SK-N-SH (cell line): ENCODE measurements around the gene POU2F3. TPM values are rescaled to one million over a fixed set of nuclear protein-coding genes. Genes with fewer than 3 reads are reported as not detected.

ENCODE experiments used
- CTCF ChIA-PET: fragments of 300-600, 350-600 bp; formaldehyde crosslinking; extraction: SDS; loops from one replicate; lab custom pipeline; 2021; lab: Yijun Ruan, JAX
- POLR2A ChIA-PET: fragments of 350-600 bp; sonication (Branson Sonifier 250); formaldehyde crosslinking; extraction: SDS; loops from one replicate; lab custom pipeline; 2020; ENCODE audit warnings: antibody characterized with exemption, inconsistent platforms; lab: Yijun Ruan, JAX
- DNase-seq: peaks from one replicate; pipeline ENCODE4 v3.0.0; 2012
- H2AFZ ChIP-seq: fragments of 200-600 bp; sonication (generic); 2 replicates; pipeline ENCODE4 v1.8.1; 2016; ENCODE audit warnings: antibody characterized with exemption, mild to moderate bottlenecking, low read depth
- H3F3A ChIP-seq: fragments of 200-600 bp; sonication (generic); replicated peaks from 2 replicates; pipeline ENCODE3; 2016; ENCODE audit warnings: antibody characterized with exemption, mild to moderate bottlenecking; ENCODE audit not compliant: insufficient read depth
- H3K27ac ChIP-seq, 2 experiments: fragments of 200-500 bp in 1 of 2; fragments of 200-600 bp in 1 of 2; sonication (Bioruptor generic) in 1 of 2; sonication (generic), shearing (Covaris generic) in 1 of 2; 2 replicates each; pipeline versions ENCODE4 v1.5.1 to v1.6.1; 2014 to 2016; ENCODE audit warnings: low read depth in 2 of 2, inconsistent platforms in 1 of 2, low read length in 1 of 2, mild to moderate bottlenecking in 1 of 2, mixed read lengths in 1 of 2
- H3K27me3 ChIP-seq: fragments of 200-600 bp; sonication (generic), shearing (Covaris generic); 2 replicates; pipeline ENCODE4 v1.6.1; 2016; ENCODE audit warnings: mixed run types; ENCODE audit not compliant: insufficient read depth
- H3K36me3 ChIP-seq, 2 experiments: fragments of 200-500 bp in 1 of 2; fragments of 200-600 bp in 1 of 2; sonication (Bioruptor generic) in 1 of 2; sonication (generic) in 1 of 2; replicated peaks in 1 of 2; 2 replicates each; pipeline versions ENCODE3 to v1.5.1; 2014 to 2016; ENCODE audit warnings: low read length in 1 of 2, mild to moderate bottlenecking in 1 of 2; ENCODE audit not compliant: insufficient read depth in 2 of 2, control insufficient read depth in 1 of 2
- H3K4me1 ChIP-seq, 2 experiments: fragments of 200-500 bp in 1 of 2; fragments of 200-600 bp in 1 of 2; sonication (Bioruptor generic) in 1 of 2; sonication (generic), shearing (Covaris generic) in 1 of 2; 2 replicates each; pipeline versions ENCODE4 v1.5.1 to v1.6.1; 2014 to 2016; ENCODE audit warnings: low read depth in 1 of 2, low read length in 1 of 2, mixed run types in 1 of 2; ENCODE audit not compliant: insufficient read depth in 2 of 2, control insufficient read depth in 1 of 2
- H3K4me2 ChIP-seq: fragments of 200-600 bp; sonication (generic), shearing (Covaris generic); 2 replicates; pipeline ENCODE4 v1.6.1; 2017; ENCODE audit warnings: mixed run types
- H3K4me3 ChIP-seq, 2 experiments: fragments of 200-500 bp in 1 of 2; fragments of 200-600 bp in 1 of 2; sonication (Bioruptor generic) in 1 of 2; sonication (generic), shearing (Covaris generic) in 1 of 2; 2 replicates each; pipeline versions ENCODE4 v1.5.1 to v1.8.1; 2014 to 2016; ENCODE audit warnings: low read depth in 2 of 2, inconsistent platforms in 1 of 2, low read length in 1 of 2, mild to moderate bottlenecking in 1 of 2, mixed read lengths in 1 of 2, moderate library complexity in 1 of 2
- H3K79me2 ChIP-seq: fragments of 200-600 bp; sonication (generic); 2 replicates; pipeline ENCODE4 v1.8.1; 2017; ENCODE audit warnings: mild to moderate bottlenecking; ENCODE audit not compliant: insufficient read depth
- H3K9ac ChIP-seq: fragments of 200-600 bp; sonication (generic); 2 replicates; pipeline ENCODE4 v1.6.1; 2017; ENCODE audit warnings: mixed run types
- H3K9me2 ChIP-seq: fragments of 200-600 bp; sonication (generic); 2 replicates; pipeline ENCODE4 v1.6.1; 2017; ENCODE audit warnings: mixed run types
- H3K9me3 ChIP-seq: fragments of 200-600 bp; sonication (generic); 2 replicates; pipeline ENCODE4 v1.6.1; 2017; ENCODE audit warnings: mixed run types, mild to moderate bottlenecking, moderate library complexity
- H4K20me1 ChIP-seq: fragments of 200-600 bp; sonication (generic); 2 replicates; pipeline ENCODE4 v1.6.1; 2017; ENCODE audit warnings: mild to moderate bottlenecking, mixed run types; ENCODE audit not compliant: insufficient read depth
- CTCF ChIP-seq: fragments of 200-600 bp; sonication (generic); IDR thresholded peaks from 2 replicates; pipeline ENCODE4 v1.6.1; 2017; ENCODE audit warnings: antibody characterized with exemption, mild to moderate bottlenecking, moderate library complexity
- ELF1 ChIP-seq: IDR thresholded peaks from 2 replicates; pipeline ENCODE4 v1.4.0; 2012
- EP300 ChIP-seq, 2 experiments: IDR thresholded peaks; 2 replicates each; pipeline versions ENCODE4 v1.4.0 to v1.6.1; 2012; ENCODE audit warnings: borderline replicate concordance in 1 of 2, low read depth in 1 of 2, low read length in 1 of 2
- FOXJ3 ChIP-seq: sonication (generic); formaldehyde crosslinking; IDR thresholded peaks from 2 replicates; pipeline ENCODE4 v1.5.1; 2020; ENCODE audit warnings: mild to moderate bottlenecking, missing genetic modification reagents
- FOXM1 ChIP-seq: IDR thresholded peaks from 2 replicates; pipeline ENCODE4 v1.4.0; 2012; ENCODE audit warnings: low read depth, mild to moderate bottlenecking
- JUND ChIP-seq: IDR thresholded peaks from 2 replicates; pipeline ENCODE4 v1.4.0; 2012
- MEF2A ChIP-seq: IDR thresholded peaks from 2 replicates; pipeline ENCODE4 v1.4.0; 2012; ENCODE audit warnings: low read depth, borderline replicate concordance
- MXI1 ChIP-seq: IDR thresholded peaks from 2 replicates; pipeline ENCODE4 v1.6.1; 2012; ENCODE audit warnings: mild to moderate bottlenecking, low read depth, low read length, improper control_type of control experiment
- NRF1 ChIP-seq: IDR thresholded peaks from 2 replicates; pipeline ENCODE4 v1.6.1; 2012; ENCODE audit warnings: low read depth, mild to moderate bottlenecking, low read length
- PBX3 ChIP-seq: IDR thresholded peaks from 2 replicates; pipeline ENCODE4; 2012
- RAD21 ChIP-seq: IDR thresholded peaks from 2 replicates; pipeline ENCODE4 v1.6.1; 2012; ENCODE audit warnings: mild to moderate bottlenecking, low read length
- RXRA ChIP-seq: IDR thresholded peaks from 2 replicates; pipeline ENCODE4 v1.4.0; 2012; ENCODE audit warnings: low read depth, mild to moderate bottlenecking, borderline replicate concordance
- TAF1 ChIP-seq: IDR thresholded peaks from 2 replicates; pipeline ENCODE4 v1.6.1; 2012; ENCODE audit warnings: low read depth, mild to moderate bottlenecking, low read length, moderate library complexity, borderline replicate concordance
- USF1 ChIP-seq: IDR thresholded peaks from 2 replicates; pipeline ENCODE4 v1.4.0; 2012; ENCODE audit warnings: low read depth, borderline replicate concordance
- USF2 ChIP-seq: fragments of 150-350 bp; IDR thresholded peaks from 2 replicates; pipeline ENCODE4 v1.6.1; 2017; ENCODE audit warnings: antibody characterized with exemption, low read length, low read depth, borderline replicate concordance
- YY1 ChIP-seq: IDR thresholded peaks from 2 replicates; pipeline ENCODE4 v1.4.0; 2012; ENCODE audit warnings: low read depth, mild to moderate bottlenecking
- WGBS: methylation state at CpG from one replicate; pipeline ENCODE4 v1.1.6; 2017; ENCODE audit warnings: low lambda C conversion rate; 5-methylcytosine and 5-hydroxymethylcytosine counted together
- polyA plus RNA-seq, 3 experiments: library from polyadenylated mRNA; depleted of rRNA; stranded (reverse); fragments of >200 nt; gene quantifications; 2 replicates each; pipeline ENCODE4 v1.2.3, GENCODE V29; 2012

The POU2F3 gene
- polyA plus RNA-seq, 1 of the 3 experiments (the other 2 are of a cell fraction) = 0.02 TPM

GRCh38 chr11:120219938-120220746 lies 19.8 kb upstream of the POU2F3 start:
- H2AFZ ChIP-seq = no peak overlapping the region
- H3K36me3 ChIP-seq = no peaks in the 10 kb centered on the region
- POLR2A ChIA-PET = no interaction called here
- TF ChIP-seq YY1 (no peak), RAD21 (no peak), TAF1 (no peak), RXRA (no peak), USF2 (no peak), MEF2A (no peak), NRF1 (no peak), CTCF (no peak), EP300 (IDR thresholded peaks at IDR 0.05; ENCODE audit: borderline replicate concordance in 1 of 2, low read depth in 1 of 2, low read length in 1 of 2) (no peak), USF1 (no peak), ELF1 (no peak)
- TF ChIP-seq, all 33 proteins: peak for 0
- Histone ChIP-seq H3K79me2 (no peaks in the 10 kb centered on the region), H3K27me3 (no peaks in the 10 kb centered on the region), H3K4me2 (no peak overlapping the region), H3K4me3 (no peak overlapping the region), H3K4me1 (peaks cover 0 to 37% of the 10 kb centered on the region in 2 experiments; a peak in 1 of 4 replicates), H3K9ac (no peak overlapping the region), H3K9me2 (no peaks in the 10 kb centered on the region), H3K27ac (no peak overlapping the region), H4K20me1 (no peaks in the 10 kb centered on the region), H3K9me3 (no peaks in the 10 kb centered on the region), H3F3A (no peaks in the 10 kb centered on the region)
- CTCF ChIA-PET = interaction anchor here (1.0 to 19.0 kb wide), 5 partner anchors 8 to 79 kb away, joined by 4 to 400 read pairs (median 5); no protein-coding TSS in a partner anchor
- WGBS = 91% methylated on average over 4 of the region's 9 CpGs
- DNase-seq = no peak

- H3K79me2 ChIP-seq = no peaks in the 10 kb centered on the region
- no peak overlapping the region for H3K9ac ChIP-seq
- DNase-seq = no peak
- H2AFZ ChIP-seq = no peak overlapping the region
- no peaks in the 10 kb centered on the region for H3K36me3 ChIP-seq
- no peak for TF ChIP-seq USF1
- no peak for TF ChIP-seq EP300 (IDR thresholded peaks at IDR 0.05; ENCODE audit: borderline replicate concordance in 1 of 2, low read depth in 1 of 2, low read length in 1 of 2)
- no peak for TF ChIP-seq CTCF
- TF ChIP-seq FOXM1 = no peak
- no peak for TF ChIP-seq PBX3
- no peak for TF ChIP-seq JUND
- no peak for TF ChIP-seq FOXJ3
- no peak for TF ChIP-seq YY1
- no peak for TF ChIP-seq MEF2A
- no peak for TF ChIP-seq MXI1
- H4K20me1 ChIP-seq = no peaks in the 10 kb centered on the region
- H3K27ac ChIP-seq = no peak overlapping the region
- H3K4me1 ChIP-seq = peaks cover 0 to 35% of the 10 kb centered on the region in 2 experiments; a peak in 1 of 4 replicates
- 97% methylated on average over 4 of the region's 4 CpGs for WGBS
- H3K9me2 ChIP-seq = no peaks in the 10 kb centered on the region
- no peaks in the 10 kb centered on the region for H3K27me3 ChIP-seq
- H3F3A ChIP-seq = no peaks in the 10 kb centered on the region
- H3K4me2 ChIP-seq = no peak overlapping the region
- H3K4me3 ChIP-seq = no peak overlapping the region
- ChIA-PET POLR2A (no interaction called here), CTCF (interaction anchor here (1.6 to 19.0 kb wide), 3 partner anchors 7 to 51 kb away, joined by 5 to 400 read pairs (median 111); no protein-coding TSS in a partner anchor)
- no peaks in the 10 kb centered on the region for H3K9me3 ChIP-seq
Measured at GRCh38 chr11:120220747-120221037, 19.2 kb upstream of the POU2F3 start.
